K562 (cell line): ENCODE results near the gene CTRL. TPM values are rescaled to one million over a fixed set of nuclear protein-coding genes. Genes with fewer than 3 reads are reported as not detected.

Source experiments
- ATAC-seq: fragments of 200-7000 bp; cut with Tn5 transposase; 3 replicates; pipeline ENCODE4 v1.9.1; 2020; ENCODE audit warnings: moderate library complexity
- Bru-seq: library from RNA; stranded (reverse); fragments of 400-500 nt; gene quantifications from one replicate; lab custom pipeline; 2021; lab: Mats Ljungman, UMichigan
- BruChase-seq, 2 experiments: library from RNA; stranded (reverse); fragments of 400-500 nt; gene quantifications; one replicate each; lab custom pipeline; 2021; lab: Mats Ljungman, UMichigan
- BruUV-seq: library from RNA; stranded (reverse); fragments of 400-500 nt; replicated peaks from 2 replicates; lab custom pipeline; 2021; lab: Mats Ljungman, UMichigan
- CTCF ChIA-PET: fragments of 300-600 bp; formaldehyde crosslinking; extraction: SDS; loops from one replicate; lab custom pipeline; 2021; ENCODE audit warnings: low intra/inter-chr PET ratio; lab: Yijun Ruan, JAX
- POLR2A ChIA-PET: fragments of 300-600, 350-650 bp; sonication (Branson Sonifier 250); formaldehyde crosslinking; extraction: SDS; loops from one replicate; lab custom pipeline; 2021; ENCODE audit warnings: antibody characterized with exemption, inconsistent platforms; lab: Yijun Ruan, JAX
- DNase-seq, 4 experiments: peaks; one replicate each; pipeline versions ENCODE4 v3.0.0 to v3.0.0-alpha.2; 2011 to 2018; ENCODE audit warnings: low spot score in 3 of 4, mixed read lengths in 3 of 4; ENCODE audit errors: extremely low read depth in 1 of 4
- FAIRE-seq: peaks from 2 replicates; lab custom pipeline; 2011; peaks lifted over from hg19 to GRCh38; lab: Jason Lieb, UNC
- H2AFZ ChIP-seq: 2 replicates; pipeline ENCODE4 v1.6.0; 2011; ENCODE audit warnings: low read depth, low read length, control low read depth, inconsistent platforms
- H3K27ac ChIP-seq: fragments of 200-600 bp; 3 replicates; pipeline ENCODE4 v1.8.0; 2011; ENCODE audit warnings: low read depth, mild to moderate bottlenecking, control low read depth, inconsistent platforms, low read length, moderate library complexity, mixed read lengths; ENCODE audit errors: extremely low read depth
- H3K27me3 ChIP-seq, 2 experiments: fragments of 300-600 bp in 1 of 2; 2 replicates in 1 of 2; 3 replicates in 1 of 2; pipeline versions ENCODE4 v1.6.0 to v1.8.0; 2011; ENCODE audit warnings: inconsistent platforms in 2 of 2, low read length in 2 of 2, mild to moderate bottlenecking in 1 of 2, mixed read lengths in 1 of 2, moderate library complexity in 1 of 2; ENCODE audit not compliant: control insufficient read depth in 2 of 2, insufficient read depth in 2 of 2
- H3K36me3 ChIP-seq: fragments of 300-600 bp; 3 replicates; pipeline ENCODE4 v1.8.0; 2011; ENCODE audit warnings: mild to moderate bottlenecking, low read length, inconsistent platforms; ENCODE audit not compliant: control insufficient read depth, insufficient read depth
- H3K4me1 ChIP-seq, 2 experiments: fragments of 200-600 bp in 1 of 2; replicated peaks in 1 of 2; 2 replicates in 1 of 2; 3 replicates in 1 of 2; pipeline versions ENCODE4 v1.5.1 to v1.8.0; 2011; ENCODE audit warnings: inconsistent platforms in 2 of 2, low read length in 2 of 2, mild to moderate bottlenecking in 1 of 2, mixed read lengths in 1 of 2, moderate library complexity in 1 of 2; ENCODE audit not compliant: control insufficient read depth in 2 of 2, insufficient read depth in 2 of 2
- H3K4me2 ChIP-seq: 2 replicates; pipeline ENCODE4 v1.6.1; 2011; ENCODE audit warnings: low read length, control low read depth, inconsistent platforms, mixed read lengths; ENCODE audit not compliant: insufficient read depth
- H3K4me3 ChIP-seq: fragments of 200-600 bp; sonication (generic), shearing (Covaris generic); 2 replicates; pipeline ENCODE4 v1.5.1; 2016; ENCODE audit warnings: control low read depth, inconsistent platforms
- H3K79me2 ChIP-seq: fragments of 200-600 bp; 3 replicates; pipeline ENCODE4 v1.8.0; 2011; ENCODE audit warnings: low read length, inconsistent platforms; ENCODE audit not compliant: control insufficient read depth, insufficient read depth
- H3K9ac ChIP-seq, 2 experiments: 2 replicates each; pipeline versions ENCODE4 v1.6.0 to v1.6.1; 2011; ENCODE audit warnings: low read depth in 2 of 2, low read length in 2 of 2, control low read depth in 1 of 2, inconsistent platforms in 1 of 2, mild to moderate bottlenecking in 1 of 2, mixed read lengths in 1 of 2; ENCODE audit not compliant: insufficient read depth in 1 of 2
- H3K9me1 ChIP-seq: one replicate; pipeline ENCODE4 v1.6.0; 2011; ENCODE audit warnings: inconsistent platforms, mild to moderate bottlenecking, low read length, moderate library complexity; ENCODE audit not compliant: control insufficient read depth, insufficient read depth
- H3K9me3 ChIP-seq: replicated peaks from 2 replicates; pipeline ENCODE4 v1.5.1; 2011; ENCODE audit warnings: low read depth, low read length, inconsistent platforms; ENCODE audit not compliant: control insufficient read depth, insufficient read depth
- H4K20me1 ChIP-seq: replicated peaks from 2 replicates; pipeline ENCODE4 v1.6.1; 2011; ENCODE audit warnings: low read length, inconsistent platforms, mixed read lengths; ENCODE audit not compliant: control insufficient read depth, insufficient read depth
- CTCF ChIP-seq, 3 experiments: IDR thresholded peaks in 2 of 3; conservative IDR thresholded peaks in 1 of 3; 2 replicates each; pipeline ENCODE4 v1.5.1; 2011 to 2012; ENCODE audit warnings: low read length in 3 of 3, mild to moderate bottlenecking in 3 of 3, control low read depth in 2 of 3, improper control_type of control experiment in 1 of 3, inconsistent platforms in 1 of 3, low read depth in 1 of 3, mixed read lengths in 1 of 3, moderate library complexity in 1 of 3; ENCODE audit not compliant: insufficient read depth in 2 of 3
- TEAD1 ChIP-seq, 2 experiments: fragments of 450-650 bp in 1 of 2; sonication (generic) in 1 of 2; formaldehyde crosslinking; IDR thresholded peaks; 2 replicates each; pipeline versions ENCODE4 v1.4.0 to v1.8.0; 2020 to 2022; ENCODE audit warnings: mild to moderate bottlenecking in 2 of 2, missing genetic modification reagents in 1 of 2
- TEAD4 ChIP-seq, 2 experiments: sonication (generic) in 1 of 2; formaldehyde crosslinking in 1 of 2; IDR thresholded peaks; 2 replicates each; pipeline versions ENCODE4 v1.6.1 to v1.8.0; 2012 to 2022; ENCODE audit warnings: borderline replicate concordance in 1 of 2, inconsistent platforms in 1 of 2, low read length in 1 of 2, mild to moderate bottlenecking in 1 of 2, missing genetic modification reagents in 1 of 2
- ZBTB12 ChIP-seq: fragments of 250-450 bp; sonication (Bioruptor Pico); IDR thresholded peaks from 2 replicates; pipeline ENCODE4 v1.4.0; 2020
- ZNF175 ChIP-seq: fragments of 200-800 bp; sonication (Bioruptor generic); IDR thresholded peaks from 2 replicates; pipeline ENCODE4 v1.6.1; 2016; ENCODE audit warnings: low read depth, mild to moderate bottlenecking, missing genetic modification characterization, missing compliant biosample characterization
- WGBS: fragments of 100-300 bp; shearing (Covaris generic); methylation state at CpG from one replicate; pipeline ENCODE4 v1.1.6; 2016; ENCODE audit warnings: low coverage, mixed read lengths; ENCODE audit not compliant: insufficient coverage; ENCODE audit errors: missing lambda C conversion rate; 5-methylcytosine and 5-hydroxymethylcytosine counted together
- in situ Hi-C: fragments of 300-500 bp; cut with MboI; formaldehyde crosslinking; loops from 4 replicates; pipeline ENCODE4 v1.15.0; 2018; ENCODE audit warnings: inconsistent platforms, mixed read lengths
- intact Hi-C: fragments of 100-400 bp; cut with micrococcal nuclease; formaldehyde crosslinking; loops from 2 replicates; pipeline ENCODE4 v1.14.2; 2022
- long read RNA-seq, 3 experiments: library from polyadenylated mRNA in 2 of 3; library from RNA in 1 of 3; unstranded in 2 of 3; stranded (forward) in 1 of 3; transcript quantifications; one replicate each; pipeline ENCODE4 v2.0.0, GENCODE V29; 2019 to 2022
- polyA minus RNA-seq, 3 experiments: library from RNA; depleted of rRNA, polyadenylated mRNA; stranded (reverse); fragments of >200 nt; gene quantifications; 2 replicates each; pipeline ENCODE4 v1.2.3, GENCODE V29; 2011
- polyA plus RNA-seq, 8 experiments: library from polyadenylated mRNA; depleted of rRNA in 4 of 8; stranded (reverse) in 5 of 8; unstranded in 3 of 8; fragments of >200 nt; fragmentation: Nextera tagmentation in 2 of 8; fragmentation: Illumina TruSeq in 1 of 8; extraction: Ambion mirVana in 2 of 8; extraction: Trizol in 1 of 8; gene quantifications; 2 replicates each; pipeline versions ENCODE4 v1.2.1 to v1.2.3, GENCODE V29; 2011 to 2014; ENCODE audit warnings: inconsistent platforms in 1 of 8, missing spikeins in 1 of 8
- total RNA-seq, 7 experiments: library from RNA; depleted of rRNA in 6 of 7; stranded (reverse); fragments of >200 nt in 6 of 7; fragmentation: Illumina TruSeq in 2 of 7; extraction: Trizol in 2 of 7; gene quantifications; 2 replicates each; pipeline versions ENCODE4 v1.2.1 to v1.2.3, GENCODE V29; 2011 to 2021; ENCODE audit warnings: low replicate concordance in 1 of 7

Gene CTRL
- total RNA-seq (2011; cell fraction: chromatin; rRNA removed; ENCODE audit: low replicate concordance): 6.7 and 9.8 TPM in 2 replicates
- 9.2 and 10.8 TPM in 2 replicates for total RNA-seq (2011; cell fraction: nucleolus; rRNA removed)
- 3.4 and 3.5 TPM in 2 replicates for total RNA-seq (2011; cell fraction: nucleoplasm; rRNA removed)
- total RNA-seq (2014; rRNA removed) (4.0 and 5.6 TPM in 2 replicates), total RNA-seq (2014; rRNA removed; fragmentation: Illumina TruSeq; extraction: Trizol) (2.0 and 2.4 TPM in 2 replicates), total RNA-seq (2015; rRNA removed; fragmentation: Illumina TruSeq; extraction: Trizol) (2.4 and 3.4 TPM in 2 replicates), total RNA-seq (2021) (3.8 and 4.1 TPM in 2 replicates), polyA plus RNA-seq (2011; rRNA removed) (1.4 TPM in 2 replicates), polyA plus RNA-seq (2014; fragmentation: Illumina TruSeq; extraction: Trizol) (3.3 TPM in 2 replicates), polyA plus RNA-seq (2014; fragmentation: Nextera tagmentation; extraction: Ambion mirVana) (1 to 10 TPM; 1.7 to 2.5 TPM), polyA plus RNA-seq (2014; rRNA removed) (5.2 and 5.5 TPM in 2 replicates), polyA minus RNA-seq (2011; rRNA and poly(A)+ RNA removed) (0.75 and 1.7 TPM in 2 replicates), Bru-seq, nascent RNA (percentile 57 among the genes with signal in this experiment), BruChase-seq, experiment 1, labeled RNA remaining after a 2-hour chase (percentile 47 among the genes with signal in this experiment), BruChase-seq, experiment 2, labeled RNA remaining after a 6-hour chase (percentile 50 among the genes with signal in this experiment)
- 2.0 and 5.9 TPM in 2 replicates for polyA plus RNA-seq (2011; cell fraction: cytosol; rRNA removed)
- 4.2 and 10.5 TPM in 2 replicates for polyA plus RNA-seq (2011; cell fraction: nucleus; rRNA removed)
- 1.8 and 4.6 TPM in 2 replicates for polyA plus RNA-seq (2012)
- polyA minus RNA-seq (2011; cell fraction: cytosol; rRNA and poly(A)+ RNA removed): 0.95 and 1.7 TPM in 2 replicates
- polyA minus RNA-seq (2011; cell fraction: nucleus; rRNA and poly(A)+ RNA removed): 0.78 and 2.2 TPM in 2 replicates
- long read RNA-seq, experiment 1, partial matches to known transcripts: 3 of 14 reads
- long read RNA-seq, experiment 1, other reads (novel, unspliced or antisense): 8 of 14 reads
- long read RNA-seq, experiment 2, partial matches to known transcripts: 3 of 8 reads
- long read RNA-seq, experiment 2, other reads (novel, unspliced or antisense): 2 of 8 reads
- long read RNA-seq, experiment 3: 0 reads

DNA sequence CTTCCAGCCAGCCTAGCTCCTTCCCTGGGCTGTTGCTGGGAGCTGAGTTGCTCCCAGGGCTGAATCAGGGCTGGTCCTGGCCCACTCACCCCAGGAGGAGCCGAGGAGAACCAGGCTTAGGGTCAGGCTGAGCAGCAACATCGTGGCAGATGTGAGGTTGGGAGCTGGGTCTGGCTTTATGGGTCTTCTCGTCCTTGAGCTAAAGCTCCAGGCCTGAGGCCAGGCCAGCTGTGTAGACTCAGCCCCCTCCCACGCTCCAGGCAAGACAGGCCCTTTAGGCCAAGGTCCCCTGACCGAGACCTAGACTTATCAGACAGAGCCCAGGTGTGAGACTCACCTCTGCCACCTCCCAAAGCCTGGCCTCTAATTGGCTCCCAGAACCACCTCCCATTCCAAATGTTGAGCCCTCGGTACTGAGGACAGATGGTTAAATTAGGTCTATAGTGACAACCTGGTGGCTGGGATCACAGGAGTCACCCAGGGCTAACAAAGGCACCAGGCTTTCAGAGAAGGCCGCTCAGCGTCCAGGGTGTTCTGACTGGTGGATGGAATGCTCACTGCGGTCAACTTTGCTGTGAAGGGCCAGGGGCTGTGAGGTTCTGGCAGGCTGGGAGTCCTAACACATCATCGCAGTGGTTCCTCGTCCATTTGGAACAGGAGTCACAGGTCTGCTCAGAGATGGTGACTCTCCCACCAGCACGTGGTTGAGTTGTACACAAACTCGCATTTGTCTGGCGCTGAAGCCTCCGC is at the start of gene CTRL:
CTRL (minus strand) TSS at position 151 of the 750 bp plus-strand sequence; CDS start at position 141, 10 bp downstream.
- Histone ChIP-seq H4K20me1 (no peaks in the 10 kb centered on the region; the same call in 1 of the 2 replicates), H3K9me3 (no peaks in the 10 kb centered on the region), H3K79me2 (peaks cover 35% of the 10 kb centered on the region), H3K4me1 (peaks cover 12 to 60% of the 10 kb centered on the region in 2 experiments; a peak in 4 of 5 replicates), H3K9ac (peak within 1 kb of the TSS in 1 of 2 experiments; percentile 83; a peak in 2 of 4 replicates), H2AFZ (no peak within 1 kb of the TSS), H3K9me1 (no peaks in the 10 kb centered on the region), H3K27me3 (no peaks in the 10 kb centered on the region), H3K4me2 (no peak within 1 kb of the TSS), H3K4me3 (no peak within 1 kb of the TSS), H3K36me3 (peaks cover 24% of the 10 kb centered on the region; the same call in 2 of the 3 replicates), H3K27ac (no peak within 1 kb of the TSS)
- BruUV-seq: no TSS peak
- ChIA-PET CTCF (no interaction called here), POLR2A (interaction anchor here (0.9 to 2.5 kb wide), 3 partner anchors 10 to 40 kb away, joined by 3 to 8 read pairs (median 4); no protein-coding TSS in a partner anchor)
- ATAC-seq (no peak), DNase-seq (no peak), FAIRE-seq (no peak)
- TF ChIP-seq TEAD4 (IDR thresholded peaks at IDR 0.05; ENCODE audit: low read length) (peak; percentile 44; the same call in 1 of the 2 replicates), TEAD4 (CRISPR knock-in tag; IDR thresholded peaks at IDR 0.05; ENCODE audit: borderline replicate concordance) (no peak), ZNF175 (CRISPR knock-in tag) (no peak), TEAD1 (CRISPR knock-in tag; IDR thresholded peaks at IDR 0.05) (peak in 1 of 2 experiments; percentile 97; a peak in 2 of 4 replicates), CTCF (IDR thresholded peaks at IDR 0.05 in 2 of 3, conservative IDR thresholded peaks at IDR 0.05 in 1 of 3; ENCODE audit: insufficient read depth in 2 of 3, low read depth in 1 of 3, low read length in 3 of 3) (peak in 2 of 3 experiments; percentile 6 to 14; a peak in 1 of 6 replicates), ZBTB12 (CRISPR knock-in tag) (no peak)
- WGBS: 75% methylated on average over 14 of the region's 15 CpGs
- in situ Hi-C loops: no loop called here
- intact Hi-C loops: loop anchor here (10.0 kb wide), 1 partner anchor 407 kb away; the partner anchor contains the start of gene RIPOR1
